H7 (cell line): ENCODE measurements around the gene ALMS1. TPM values are rescaled to one million over a fixed set of nuclear protein-coding genes. Genes with fewer than 3 reads are reported as not detected.

Experiments used
- DNase-seq: peaks from one replicate; pipeline ENCODE4 v3.0.0; 2012
- H3K27me3 ChIP-seq: 2 replicates; pipeline ENCODE4 v1.6.0; 2011; ENCODE audit warnings: mild to moderate bottlenecking, low read length; ENCODE audit not compliant: control insufficient read depth, insufficient read depth
- H3K36me3 ChIP-seq: replicated peaks from 2 replicates; pipeline ENCODE4 v1.5.1; 2011; ENCODE audit warnings: low read length; ENCODE audit not compliant: control insufficient read depth, insufficient read depth
- H3K4me3 ChIP-seq: 2 replicates; pipeline ENCODE4 v1.5.1; 2011; ENCODE audit warnings: low read depth, mild to moderate bottlenecking, control low read depth, low read length, moderate library complexity; ENCODE audit not compliant: insufficient read depth
- total RNA-seq: library from RNA; depleted of rRNA; stranded (reverse); fragments of >200 nt; shearing (Covaris generic); gene quantifications from 2 replicates; pipeline ENCODE4 v1.2.3, GENCODE V29; 2014

ALMS1 gene
- total RNA-seq, 1 experiment from 2014 or later, result 29.7 TPM

DNA sequence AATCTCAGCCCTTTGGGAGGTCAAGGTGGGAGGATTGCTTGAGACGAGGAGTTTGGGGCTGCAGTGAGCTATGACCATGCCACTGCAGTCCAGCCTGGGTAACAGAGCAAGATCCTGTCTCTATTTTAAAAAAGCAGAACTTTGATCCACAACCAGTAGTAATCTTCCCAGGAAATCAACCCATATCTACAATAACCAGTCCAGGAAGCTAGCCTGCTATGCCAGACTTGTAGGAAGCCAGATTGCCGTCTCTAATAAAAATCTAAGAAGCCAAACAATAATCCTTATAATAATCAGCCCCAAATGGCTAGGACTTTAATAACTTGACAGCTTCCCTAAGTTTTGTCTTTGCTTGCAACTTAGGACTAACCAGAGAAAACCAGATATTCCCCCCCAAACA is 9.0 kb upstream of the ALMS1 start:
- peaks cover 3% of the 10 kb centered on the region; the same call in 1 of the 2 replicates for H3K27me3 ChIP-seq

GRCh38 chr2:73383036-73383435 is 2.6 kb upstream of the ALMS1 start:
- Histone ChIP-seq H3K4me3 (no peak overlapping the region), H3K27me3 (peaks cover 8% of the 10 kb centered on the region), H3K36me3 (no peaks in the 10 kb centered on the region)
- DNase-seq, result no peak

More for the DNA sequence above, 9.0 kb upstream of the ALMS1 start:
- no peak for DNase-seq
- Histone ChIP-seq H3K36me3 (no peaks in the 10 kb centered on the region), H3K4me3 (no peak overlapping the region)

- Histone ChIP-seq H3K4me3 (peak overlapping the region; percentile 94), H3K27me3 (peaks cover 8% of the 10 kb centered on the region), H3K36me3 (no peaks in the 10 kb centered on the region)
- DNase-seq, result no peak
Observed at GRCh38 chr2:73385123-73385503, 523 bp upstream of the ALMS1 start.

DNA sequence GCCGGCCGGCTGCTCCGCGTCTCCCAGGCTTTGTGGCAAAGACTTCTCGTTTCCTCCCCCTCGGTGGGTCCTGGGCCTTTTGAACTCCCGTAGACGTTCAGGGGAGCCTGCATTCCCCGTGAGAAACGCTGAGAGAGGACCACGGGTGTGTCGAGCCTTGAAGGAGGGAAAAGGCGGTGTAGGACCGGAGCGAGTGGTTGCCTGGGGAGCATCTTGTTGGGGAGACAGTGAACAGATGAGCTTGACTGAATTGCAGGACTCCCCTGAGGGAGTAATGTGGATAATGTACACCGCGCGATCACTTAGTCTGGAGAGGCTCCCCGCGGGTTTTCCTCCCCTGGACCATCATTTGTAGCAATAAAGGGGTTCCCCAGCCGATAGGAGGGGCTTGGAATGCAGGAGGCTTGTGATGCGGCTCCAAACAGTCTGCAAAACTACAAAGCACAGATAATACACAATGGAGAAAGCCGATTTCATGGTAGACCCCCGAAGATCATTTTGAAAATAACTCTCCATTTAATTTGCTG is 769 bp downstream of the ALMS1 start:
- no peak for DNase-seq
- Histone ChIP-seq H3K4me3 (peak overlapping the region; percentile 94), H3K27me3 (peaks cover 6% of the 10 kb centered on the region), H3K36me3 (no peaks in the 10 kb centered on the region)

- Histone ChIP-seq H3K27me3 (peaks cover 4% of the 10 kb centered on the region), H3K36me3 (no peaks in the 10 kb centered on the region), H3K4me3 (peak overlapping the region; percentile 94)
- no peak for DNase-seq
Observed at GRCh38 chr2:73386894-73387636, 1.4 kb downstream of the ALMS1 start.

- DNase-seq, result no peak
- H3K27me3 ChIP-seq, result no peaks in the 10 kb centered on the region
- H3K36me3 ChIP-seq, result no peaks in the 10 kb centered on the region
- no peak overlapping the region for H3K4me3 ChIP-seq
Observed at GRCh38 chr2:73402386-73403103, 16.9 kb downstream of the ALMS1 start.

- DNase-seq, result no peak
- Histone ChIP-seq H3K27me3 (no peaks in the 10 kb centered on the region), H3K36me3 (no peaks in the 10 kb centered on the region), H3K4me3 (no peak overlapping the region)
Observed at GRCh38 chr2:73403237-73403636, 17.6 kb downstream of the ALMS1 start.

- Histone ChIP-seq H3K4me3 (no peak overlapping the region), H3K36me3 (no peaks in the 10 kb centered on the region), H3K27me3 (no peaks in the 10 kb centered on the region)
- no peak for DNase-seq
Observed at GRCh38 chr2:73404409-73404808, 18.8 kb downstream of the ALMS1 start.

DNA sequence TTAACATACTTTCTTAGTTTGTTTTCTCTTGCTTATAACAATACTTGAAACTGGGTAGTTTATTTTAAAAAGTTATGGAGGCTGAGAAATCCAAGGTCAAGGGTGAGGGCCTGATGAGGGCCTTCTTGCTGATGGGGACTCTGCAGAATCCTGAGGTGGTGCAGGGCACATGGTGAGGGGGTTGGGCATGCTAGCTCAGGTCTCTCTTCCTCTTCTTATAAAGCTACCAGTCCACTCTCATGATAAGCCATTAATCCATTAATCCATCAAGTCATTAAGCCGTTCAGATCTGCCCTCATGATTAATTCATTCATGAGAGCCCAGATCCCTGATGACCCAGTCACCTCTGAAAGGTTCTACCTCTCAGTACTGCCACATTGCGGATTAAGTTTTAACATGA is 21.4 kb downstream of the ALMS1 start:
- no peaks in the 10 kb centered on the region for H3K27me3 ChIP-seq
- no peak for DNase-seq
- H3K4me3 ChIP-seq, result no peak overlapping the region
- H3K36me3 ChIP-seq, result no peaks in the 10 kb centered on the region

DNA sequence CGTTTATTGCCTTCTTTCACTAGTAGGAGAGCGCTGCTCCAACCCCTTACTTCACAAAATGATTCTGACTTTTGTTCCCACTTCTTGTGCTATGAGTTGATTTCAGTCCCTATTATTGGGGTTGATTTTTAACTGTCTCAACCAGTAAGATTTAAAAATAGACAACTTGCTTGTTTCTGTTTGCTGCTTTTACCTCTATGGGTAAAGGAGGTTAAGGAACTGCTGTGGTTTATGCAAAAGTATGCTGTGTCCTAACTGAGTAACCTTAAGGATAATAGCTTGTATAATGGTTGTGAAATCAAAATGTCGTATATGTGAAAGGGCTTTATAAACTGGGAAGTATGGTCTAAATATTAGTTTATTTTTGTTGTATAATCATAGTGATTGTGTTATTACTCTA is 22.6 kb downstream of the ALMS1 start:
- Histone ChIP-seq H3K36me3 (no peaks in the 10 kb centered on the region), H3K4me3 (no peak overlapping the region), H3K27me3 (no peaks in the 10 kb centered on the region)
- DNase-seq, result no peak

DNA sequence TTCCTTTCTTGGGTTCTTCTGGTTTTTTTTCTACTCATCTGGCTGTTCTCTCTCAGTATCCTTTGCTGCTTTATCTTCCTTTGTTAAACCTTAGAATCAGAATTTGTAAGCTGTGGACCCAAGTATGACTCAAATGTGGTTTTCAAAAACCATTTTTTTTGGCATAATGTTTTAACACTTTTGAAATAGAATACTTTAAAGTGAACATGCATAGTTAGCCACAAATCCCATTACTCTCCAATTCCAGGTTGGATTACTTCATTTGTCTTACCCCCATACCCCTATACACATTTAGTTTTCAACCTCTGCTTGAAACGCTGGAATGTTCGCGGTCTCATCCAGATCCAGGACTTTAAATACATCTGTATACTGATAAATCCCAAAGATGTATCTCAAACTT is 29.1 kb downstream of the ALMS1 start:
- H3K36me3 ChIP-seq, result no peaks in the 10 kb centered on the region
- no peak overlapping the region for H3K4me3 ChIP-seq
- no peaks in the 10 kb centered on the region for H3K27me3 ChIP-seq
- DNase-seq, result no peak

DNA sequence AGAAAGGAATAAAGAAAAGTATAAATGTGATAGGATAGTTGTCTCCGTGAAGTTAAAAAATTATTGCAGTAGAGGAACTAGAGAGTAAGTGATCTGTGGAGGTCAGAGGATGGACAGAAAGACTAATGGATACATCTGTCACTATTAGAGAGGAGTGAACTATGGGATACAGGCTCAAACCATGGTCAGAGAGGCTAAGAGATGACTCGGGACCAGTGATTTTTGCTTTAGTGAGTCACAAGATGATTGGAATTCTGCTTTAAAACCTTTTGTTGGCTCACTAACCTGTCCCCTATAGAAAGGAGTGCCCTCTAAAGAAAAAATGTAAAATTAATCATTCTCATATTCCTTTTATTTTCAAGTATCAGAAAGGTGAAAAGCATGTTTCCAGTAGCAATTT is 30.3 kb downstream of the ALMS1 start:
- DNase-seq, result no peak
- no peaks in the 10 kb centered on the region for H3K27me3 ChIP-seq
- H3K36me3 ChIP-seq, result no peaks in the 10 kb centered on the region
- H3K4me3 ChIP-seq, result no peak overlapping the region

DNA sequence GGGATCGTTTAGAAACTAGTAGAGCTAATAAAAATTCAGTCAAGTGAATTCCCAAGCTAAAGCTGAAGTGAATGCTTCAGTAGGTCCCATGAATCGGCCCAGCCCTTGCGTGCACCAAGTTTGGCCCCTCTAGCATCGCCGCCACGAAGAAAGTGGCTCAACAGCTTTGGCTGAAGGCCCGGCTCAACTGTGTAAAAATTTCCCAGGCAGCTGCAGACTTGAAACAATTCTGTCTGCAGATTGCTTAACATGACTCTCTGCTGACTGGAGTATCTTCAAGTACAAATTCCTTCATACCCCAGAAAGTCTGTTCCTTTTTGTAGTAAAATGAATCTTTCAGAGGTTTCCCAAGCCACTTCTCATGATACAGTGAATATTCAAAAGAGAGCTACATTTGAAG is 32.7 kb downstream of the ALMS1 start:
- Histone ChIP-seq H3K4me3 (no peak overlapping the region), H3K27me3 (no peaks in the 10 kb centered on the region), H3K36me3 (0 out of 2 replicates have a peak, but pooled peaks cover 1% of the 10 kb centered on the region)
- no peak for DNase-seq

DNA sequence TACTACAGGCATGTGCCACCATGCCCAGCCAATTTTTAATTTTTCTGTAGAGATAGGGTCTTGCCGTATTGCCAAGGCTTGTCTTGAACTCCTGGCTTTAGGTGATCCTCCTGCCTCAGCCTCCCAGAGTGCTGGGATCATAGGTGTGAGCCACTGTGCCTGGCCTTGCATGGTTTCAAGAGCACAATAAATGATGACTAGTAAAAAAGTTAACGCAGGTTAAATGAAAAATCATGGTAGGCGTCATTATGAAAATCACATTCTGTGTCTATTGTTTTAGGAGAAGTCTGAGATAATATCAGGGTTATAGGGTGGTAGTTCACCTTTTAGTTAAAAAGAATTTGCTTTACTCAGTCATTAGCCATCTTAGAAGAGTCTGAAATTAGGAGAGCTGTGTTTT is 38.3 kb downstream of the ALMS1 start:
- Histone ChIP-seq H3K36me3 (peaks cover 6% of the 10 kb centered on the region), H3K4me3 (no peak overlapping the region), H3K27me3 (no peaks in the 10 kb centered on the region)
- DNase-seq, result no peak

DNA sequence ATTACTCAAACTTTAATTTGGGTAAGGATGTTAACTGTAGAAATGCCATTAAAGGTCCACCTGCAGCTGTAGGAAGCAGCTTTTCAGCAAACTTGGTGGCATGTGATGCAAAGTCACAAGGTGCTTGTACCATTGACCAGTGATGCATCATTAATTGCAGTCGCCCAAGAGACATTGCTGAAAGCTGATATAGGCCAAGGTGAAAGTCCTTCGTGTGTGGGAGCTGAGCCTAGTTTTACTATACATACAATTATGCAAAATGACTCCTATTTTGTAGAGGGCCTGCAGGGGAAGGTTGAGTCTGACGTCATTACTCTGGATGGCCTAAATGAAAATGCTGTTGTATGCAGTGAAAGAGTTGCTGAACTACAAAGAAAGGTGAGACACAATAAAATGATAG is 40.5 kb downstream of the ALMS1 start:
- no peaks in the 10 kb centered on the region for H3K27me3 ChIP-seq
- H3K4me3 ChIP-seq, result no peak overlapping the region
- H3K36me3 ChIP-seq, result peaks cover 6% of the 10 kb centered on the region
- no peak for DNase-seq
